OCI-LY3 (cell line): ENCODE results near the gene DNMBP.

Experiments
- CTCF ChIP-seq: fragments of 200-600, 300-600 bp; sonication (generic); IDR thresholded peaks from 2 replicates; pipeline ENCODE4 v1.5.1; 2014; ENCODE audit warnings: antibody characterized with exemption, low read length, low read depth
- EZH2phosphoT487 ChIP-seq: fragments of 200-600 bp; shearing (Covaris generic); IDR thresholded peaks from 2 replicates; pipeline ENCODE4 v1.6.1; 2018; ENCODE audit warnings: antibody characterized with exemption, mixed run types, low read depth

- TF ChIP-seq CTCF, result no peak
- no peak for TF ChIP-seq EZH2phosphoT487
Measured at GRCh38 chr10:99850767-99851340, 158.9 kb downstream of the DNMBP start.
